Calu3 (cell line): ENCODE measurements around the gene CLSTN3. TPM values are rescaled to one million over a fixed set of nuclear protein-coding genes. Genes with fewer than 3 reads are reported as not detected.

Experiments used
- BruUV-seq: library from RNA; stranded (reverse); fragments of 400-500 nt; replicated peaks from 2 replicates; lab custom pipeline; 2021; lab: Mats Ljungman, UMichigan
- CTCF ChIA-PET: fragments of 300-600 bp; sonication (Branson Sonifier 250); formaldehyde crosslinking; loops from one replicate; lab custom pipeline; 2022; ENCODE audit warnings: antibody characterized with exemption; lab: Charles Lee
- DNase-seq: peaks from one replicate; pipeline ENCODE4 v3.0.0; 2022
- H3K27ac Mint-ChIP-seq: one replicate; pipeline ENCODE4 v1.8.0; 2022; ENCODE audit warnings: mixed read lengths; ENCODE audit not compliant: unreplicated experiment
- H3K27me3 Mint-ChIP-seq: one replicate; pipeline ENCODE4 v1.8.0; 2022; ENCODE audit warnings: mixed read lengths; ENCODE audit not compliant: unreplicated experiment
- H3K36me3 Mint-ChIP-seq: one replicate; pipeline ENCODE4 v1.8.0; 2022; ENCODE audit warnings: mild to moderate bottlenecking, moderate library complexity, mixed read lengths; ENCODE audit not compliant: insufficient read depth, unreplicated experiment
- H3K4me1 Mint-ChIP-seq: one replicate; pipeline ENCODE4 v1.8.0; 2022; ENCODE audit warnings: mild to moderate bottlenecking, low read depth, mixed read lengths; ENCODE audit not compliant: unreplicated experiment
- H3K4me3 Mint-ChIP-seq: one replicate; pipeline ENCODE4 v1.8.0; 2022; ENCODE audit warnings: mild to moderate bottlenecking, low read depth, moderate library complexity, mixed read lengths; ENCODE audit not compliant: unreplicated experiment
- H3K9me3 Mint-ChIP-seq: one replicate; pipeline ENCODE4 v1.8.0; 2022; ENCODE audit warnings: low read depth, mixed read lengths; ENCODE audit not compliant: unreplicated experiment
- CTCF ChIP-seq: fragments of 200-600 bp; IDR thresholded peaks from one replicate; pipeline ENCODE4 v1.8.0; 2022; ENCODE audit warnings: antibody characterized with exemption; ENCODE audit not compliant: unreplicated experiment
- intact Hi-C: fragments of 100-400 bp; cut with micrococcal nuclease; formaldehyde crosslinking; loops from one replicate; pipeline ENCODE4 v1.10.0; 2022; ENCODE audit not compliant: unreplicated experiment
- total RNA-seq: library from RNA; stranded (reverse); gene quantifications from 2 replicates; pipeline ENCODE4 v1.2.3, GENCODE V29; 2022

Gene CLSTN3
- total RNA-seq, 1 experiment from 2014 or later = 37.5 TPM

GRCh38 chr12:7092986-7093460, 37.1 kb upstream of the CLSTN3 start:
- DNase-seq = no peak
- CTCF ChIA-PET = no interaction called here
- Mint-ChIP-seq H3K9me3 (no peaks in the 10 kb centered on the region), H3K27me3 (peaks cover 44% of the 10 kb centered on the region), H3K4me3 (peak overlapping the region; percentile 57), H3K36me3 (peaks cover 31% of the 10 kb centered on the region), H3K4me1 (no peaks in the 10 kb centered on the region), H3K27ac (no peak overlapping the region)
- intact Hi-C loops = loop anchor here (1.0 to 5.0 kb wide), 3 partner anchors 33 to 149 kb away; partner anchors contain the start of genes C12orf57, C1S and LPCAT3
- no TSS peak for BruUV-seq
- TF ChIP-seq CTCF = no peak

GRCh38 chr12:7093486-7093885, 36.7 kb upstream of the CLSTN3 start:
- CTCF ChIA-PET = interaction anchor here (0.6 to 0.9 kb wide), 2 partner anchors 25 to 165 kb away, joined by 3 to 8 read pairs; no protein-coding TSS in a partner anchor
- no peak overlapping the region for H3K4me3 Mint-ChIP-seq
- no peak for TF ChIP-seq CTCF
- no TSS peak for BruUV-seq
- peaks cover 31% of the 10 kb centered on the region for H3K36me3 Mint-ChIP-seq
- H3K9me3 Mint-ChIP-seq = no peaks in the 10 kb centered on the region
- intact Hi-C loops = loop anchor here (5.0 kb wide), 1 partner anchor 76 kb away; the partner anchor contains the start of gene LPCAT3
- peak overlapping the region; percentile 16 for H3K27ac Mint-ChIP-seq
- H3K4me1 Mint-ChIP-seq = no peaks in the 10 kb centered on the region
- peaks cover 41% of the 10 kb centered on the region for H3K27me3 Mint-ChIP-seq
- DNase-seq = no peak

DNA sequence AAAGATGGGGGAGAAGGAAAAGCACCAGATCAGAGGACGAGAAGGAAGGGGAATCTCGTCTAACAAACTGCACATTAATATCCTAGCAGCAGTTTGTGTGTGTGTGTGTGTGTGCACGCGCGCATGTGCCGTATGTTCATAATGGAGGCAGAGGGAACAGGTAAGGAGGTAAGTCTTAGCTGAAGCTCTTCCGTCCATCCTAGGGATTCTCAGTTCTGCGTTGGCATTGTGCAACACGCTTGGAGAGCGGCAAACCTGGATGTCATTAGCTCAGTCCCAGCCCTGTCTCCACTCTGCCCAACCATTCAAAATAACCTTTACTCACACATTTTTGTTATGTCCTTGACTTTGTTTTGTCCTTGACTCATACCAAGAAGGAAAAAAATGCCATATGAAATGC, 36.3 kb upstream of the CLSTN3 start:
- BruUV-seq = no TSS peak
- CTCF ChIA-PET = interaction anchor here (0.6 to 0.9 kb wide), 2 partner anchors 25 to 166 kb away, joined by 3 to 8 read pairs; no protein-coding TSS in a partner anchor

More for the DNA sequence above, 36.3 kb upstream of the CLSTN3 start:
- H3K4me1 Mint-ChIP-seq = no peaks in the 10 kb centered on the region
- no peak for DNase-seq
- peaks cover 37% of the 10 kb centered on the region for H3K27me3 Mint-ChIP-seq
- H3K4me3 Mint-ChIP-seq = no peak overlapping the region
- H3K27ac Mint-ChIP-seq = peak overlapping the region; percentile 16
- peaks cover 31% of the 10 kb centered on the region for H3K36me3 Mint-ChIP-seq
- TF ChIP-seq CTCF = no peak
- H3K9me3 Mint-ChIP-seq = no peaks in the 10 kb centered on the region
- intact Hi-C loops = loop anchor here (5.0 kb wide), 1 partner anchor 77 kb away; the partner anchor contains the start of gene LPCAT3
